GM10248 (cell line): ENCODE data around the gene CSDE1.

Source experiments
- CTCF ChIA-PET: fragments of 300-600 bp; sonication (Branson Sonifier 250); formaldehyde crosslinking; extraction: SDS; loops from one replicate; lab custom pipeline; 2021; ENCODE audit warnings: antibody characterized with exemption; lab: Yijun Ruan, JAX
- POLR2A ChIA-PET: fragments of 350-650 bp; sonication (Branson Sonifier 250); formaldehyde crosslinking; extraction: SDS; loops from one replicate; lab custom pipeline; 2020; ENCODE audit warnings: antibody characterized with exemption; lab: Yijun Ruan, JAX
- DNase-seq: peaks from one replicate; pipeline ENCODE4 v3.0.0; 2012; ENCODE audit errors: extremely low spot score
- TF ChIP-seq, protein P1 (sequence below): IDR thresholded peaks from 2 replicates; pipeline ENCODE4 v1.5.1; 2012; ENCODE audit warnings: mild to moderate bottlenecking, low read depth; ENCODE audit errors: extremely low read depth, missing control alignments, control extremely low read depth

The CSDE1 gene

DNA sequence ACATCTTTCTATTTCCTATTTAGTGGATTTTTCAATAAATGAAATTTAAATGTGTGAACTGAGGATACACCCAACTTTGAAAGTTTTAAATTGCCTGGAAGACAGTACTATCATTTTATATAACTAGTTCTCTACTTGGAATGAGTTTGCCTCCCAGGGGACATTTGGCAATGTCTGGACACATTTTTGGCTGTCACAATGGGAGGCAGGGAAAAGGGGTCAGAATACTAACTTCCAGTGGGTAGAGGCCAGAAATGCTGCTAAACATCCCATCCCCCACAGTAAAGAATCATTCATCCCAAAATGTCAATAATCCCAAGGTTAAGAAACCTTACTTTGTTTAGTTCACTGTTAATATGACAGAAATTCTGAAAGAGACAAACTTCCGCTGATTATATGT, 28.0 kb downstream of the CSDE1 start:
- DNase-seq, result no peak
- ChIA-PET CTCF (no interaction called here), POLR2A (no interaction called here)
- TF ChIP-seq, protein P1, sequence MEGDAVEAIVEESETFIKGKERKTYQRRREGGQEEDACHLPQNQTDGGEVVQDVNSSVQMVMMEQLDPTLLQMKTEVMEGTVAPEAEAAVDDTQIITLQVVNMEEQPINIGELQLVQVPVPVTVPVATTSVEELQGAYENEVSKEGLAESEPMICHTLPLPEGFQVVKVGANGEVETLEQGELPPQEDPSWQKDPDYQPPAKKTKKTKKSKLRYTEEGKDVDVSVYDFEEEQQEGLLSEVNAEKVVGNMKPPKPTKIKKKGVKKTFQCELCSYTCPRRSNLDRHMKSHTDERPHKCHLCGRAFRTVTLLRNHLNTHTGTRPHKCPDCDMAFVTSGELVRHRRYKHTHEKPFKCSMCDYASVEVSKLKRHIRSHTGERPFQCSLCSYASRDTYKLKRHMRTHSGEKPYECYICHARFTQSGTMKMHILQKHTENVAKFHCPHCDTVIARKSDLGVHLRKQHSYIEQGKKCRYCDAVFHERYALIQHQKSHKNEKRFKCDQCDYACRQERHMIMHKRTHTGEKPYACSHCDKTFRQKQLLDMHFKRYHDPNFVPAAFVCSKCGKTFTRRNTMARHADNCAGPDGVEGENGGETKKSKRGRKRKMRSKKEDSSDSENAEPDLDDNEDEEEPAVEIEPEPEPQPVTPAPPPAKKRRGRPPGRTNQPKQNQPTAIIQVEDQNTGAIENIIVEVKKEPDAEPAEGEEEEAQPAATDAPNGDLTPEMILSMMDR, result no peak

DNA sequence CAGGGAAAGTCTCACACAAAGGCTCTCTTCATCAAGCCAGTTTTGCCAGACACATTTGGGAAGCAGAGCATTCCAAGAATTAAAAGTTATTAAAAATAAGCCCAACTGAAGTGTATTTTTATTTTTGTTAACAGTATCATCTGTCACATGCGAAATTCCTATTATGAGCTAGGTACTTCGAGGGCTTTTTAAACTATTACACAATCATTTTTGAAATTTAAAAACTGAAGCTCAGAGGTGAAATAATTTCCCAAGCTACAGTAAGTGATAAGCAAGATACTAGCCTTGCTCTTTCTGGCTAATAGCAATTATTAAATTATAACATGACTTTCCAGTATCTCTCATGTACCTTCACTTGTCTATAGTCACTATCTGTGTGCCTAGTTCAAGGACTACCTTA, 29.2 kb downstream of the CSDE1 start:
- no peak for DNase-seq
- CTCF ChIA-PET, result interaction anchor here (1.1 kb wide), 1 partner anchor 9 kb away, joined by 3 read pairs; no protein-coding TSS in a partner anchor
- POLR2A ChIA-PET, result interaction anchor here (0.6 kb wide), 1 partner anchor 10 kb away, joined by 5 read pairs; no protein-coding TSS in a partner anchor
- TF ChIP-seq, protein P1, result no peak

- no peak for DNase-seq
- POLR2A ChIA-PET, result no interaction called here
- TF ChIP-seq, protein P1, result no peak
- CTCF ChIA-PET, result no interaction called here
These were observed 32.6 kb downstream of the CSDE1 start for GRCh38 chr1:114725230-114725629.

DNA sequence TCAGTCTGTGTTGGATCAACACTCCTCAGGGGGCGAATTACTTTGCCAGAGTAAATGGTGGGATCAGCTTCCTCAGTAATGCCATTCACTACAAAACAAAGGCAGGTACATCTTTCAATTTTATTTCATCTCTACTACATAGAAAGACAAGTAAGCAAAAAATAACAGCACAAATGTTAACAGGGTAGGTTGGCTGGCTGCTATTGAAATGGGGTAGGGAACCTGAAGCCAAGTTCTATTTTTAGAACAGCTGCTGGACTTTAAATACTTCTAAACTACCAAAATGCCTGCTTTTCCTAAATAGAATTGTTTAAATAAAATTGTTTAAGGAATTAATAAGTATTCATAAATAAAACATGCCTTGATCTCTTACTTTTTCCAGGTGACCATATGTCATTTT, 33.9 kb downstream of the CSDE1 start:
- CTCF ChIA-PET, result no interaction called here
- TF ChIP-seq, protein P1, result no peak
- DNase-seq, result no peak
- POLR2A ChIA-PET, result no interaction called here

DNA sequence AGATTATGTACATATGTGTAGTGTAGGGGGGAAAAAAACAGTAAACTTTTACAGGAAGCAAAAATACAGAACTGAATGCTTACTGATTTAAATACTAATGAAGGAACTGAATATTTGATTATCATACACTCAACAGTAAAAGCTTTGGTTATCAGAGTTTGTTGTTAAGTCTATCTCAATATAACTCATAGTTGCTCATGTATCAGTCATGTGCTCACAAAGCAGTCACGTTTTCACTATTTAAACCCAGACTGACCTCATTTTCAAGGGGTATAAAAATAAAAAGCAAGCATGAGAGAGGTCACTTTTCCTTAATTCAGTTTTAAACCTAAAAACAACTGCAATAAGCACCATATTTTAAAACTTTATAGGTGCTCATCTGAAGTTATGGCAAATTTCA, 34.3 kb downstream of the CSDE1 start:
- CTCF ChIA-PET, result no interaction called here
- TF ChIP-seq, protein P1, result no peak
- no peak for DNase-seq
- POLR2A ChIA-PET, result no interaction called here

- DNase-seq, result no peak
- ChIA-PET CTCF (interaction anchor here (0.9 to 1.3 kb wide), 6 partner anchors 8 to 44 kb away, joined by 3 to 4 read pairs (median 3); no protein-coding TSS in a partner anchor), POLR2A (interaction anchor here (0.7 kb wide), 1 partner anchor 26 kb away, joined by 3 read pairs; no protein-coding TSS in a partner anchor)
- TF ChIP-seq, protein P1, result no peak
These were observed 37.3 kb downstream of the CSDE1 start for GRCh38 chr1:114720492-114720891.
